OCI-LY1 (cell line): Measurements from ENCODE around the gene TF.

Experiments
- H2AFZ ChIP-seq: fragments of 200-600 bp; sonication (generic), shearing (Covaris generic); 2 replicates; pipeline ENCODE4 v1.6.0; 2014; ENCODE audit warnings: antibody characterized with exemption, mild to moderate bottlenecking, low read length
- H3F3A ChIP-seq: fragments of 200-600 bp; sonication (generic), shearing (Covaris generic); 2 replicates; pipeline ENCODE4 v1.6.0; 2014; ENCODE audit warnings: mild to moderate bottlenecking, antibody characterized with exemption, low read length, moderate library complexity; ENCODE audit not compliant: insufficient read depth
- H3K27ac ChIP-seq: fragments of 200-600 bp; sonication (generic); 2 replicates; pipeline ENCODE4 v1.5.1; 2014; ENCODE audit warnings: low read length, mixed run types, mild to moderate bottlenecking, low read depth; ENCODE audit not compliant: poor library complexity, severe bottlenecking
- H3K27me3 ChIP-seq: fragments of 200-600 bp; sonication (generic); 2 replicates; pipeline ENCODE4 v1.6.0; 2014; ENCODE audit warnings: antibody characterized with exemption, mild to moderate bottlenecking, low read length, moderate library complexity; ENCODE audit not compliant: insufficient read depth
- H3K36me3 ChIP-seq: fragments of 200-600 bp; sonication (generic); 2 replicates; pipeline ENCODE4 v1.6.1; 2014; ENCODE audit warnings: mild to moderate bottlenecking, antibody characterized with exemption, low read length, moderate library complexity, mixed read lengths; ENCODE audit not compliant: insufficient read depth
- H3K4me1 ChIP-seq: fragments of 200-600 bp; sonication (generic); 2 replicates; pipeline ENCODE4 v1.5.1; 2014; ENCODE audit warnings: mild to moderate bottlenecking, low read length, moderate library complexity; ENCODE audit not compliant: insufficient read depth, severe bottlenecking
- H3K4me2 ChIP-seq: fragments of 200-600 bp; sonication (generic), shearing (Covaris generic); 2 replicates; pipeline ENCODE4 v1.6.1; 2014; ENCODE audit warnings: low read length
- H3K4me3 ChIP-seq: fragments of 200-600 bp; sonication (generic); 2 replicates; pipeline ENCODE4 v1.5.1; 2014; ENCODE audit warnings: low read length, low read depth, mild to moderate bottlenecking, mixed read lengths; ENCODE audit not compliant: poor library complexity, severe bottlenecking
- H3K79me2 ChIP-seq: fragments of 200-600 bp; shearing (Covaris generic); 2 replicates; pipeline ENCODE4 v1.6.1; 2016; ENCODE audit warnings: mixed run types, low read length, mixed read lengths; ENCODE audit not compliant: insufficient read depth
- H3K9ac ChIP-seq: fragments of 200-600 bp; sonication (generic), shearing (Covaris generic); 2 replicates; pipeline ENCODE4 v1.6.1; 2014; ENCODE audit warnings: mild to moderate bottlenecking, low read length, mixed read lengths
- H3K9me2 ChIP-seq: fragments of 200-600 bp; sonication (generic), shearing (Covaris generic); 2 replicates; pipeline ENCODE4 v1.6.1; 2014; ENCODE audit warnings: low read depth, mild to moderate bottlenecking, low read length, mixed read lengths
- H3K9me3 ChIP-seq: fragments of 200-600 bp; shearing (Covaris generic); 2 replicates; pipeline ENCODE4 v1.6.1; 2014; ENCODE audit warnings: low read length, mixed read lengths
- H4K20me1 ChIP-seq: fragments of 200-600 bp; sonication (generic), shearing (Covaris generic); 2 replicates; pipeline ENCODE4 v1.6.0; 2016; ENCODE audit warnings: mild to moderate bottlenecking, low read length; ENCODE audit not compliant: insufficient read depth
- CTCF ChIP-seq: fragments of 200-600 bp; sonication (generic), shearing (Covaris generic); IDR thresholded peaks from 2 replicates; pipeline ENCODE4 v1.5.1; 2017; ENCODE audit warnings: mild to moderate bottlenecking, antibody characterized with exemption, low read length, moderate library complexity, mixed read lengths
- EZH2 ChIP-seq: fragments of 200-600 bp; sonication (generic), shearing (Covaris generic); IDR thresholded peaks from 2 replicates; pipeline ENCODE4 v1.8.0; 2017; ENCODE audit warnings: borderline replicate concordance, mixed run types, mild to moderate bottlenecking, antibody characterized with exemption, low read length, moderate library complexity, mixed read lengths

Gene TF

DNA sequence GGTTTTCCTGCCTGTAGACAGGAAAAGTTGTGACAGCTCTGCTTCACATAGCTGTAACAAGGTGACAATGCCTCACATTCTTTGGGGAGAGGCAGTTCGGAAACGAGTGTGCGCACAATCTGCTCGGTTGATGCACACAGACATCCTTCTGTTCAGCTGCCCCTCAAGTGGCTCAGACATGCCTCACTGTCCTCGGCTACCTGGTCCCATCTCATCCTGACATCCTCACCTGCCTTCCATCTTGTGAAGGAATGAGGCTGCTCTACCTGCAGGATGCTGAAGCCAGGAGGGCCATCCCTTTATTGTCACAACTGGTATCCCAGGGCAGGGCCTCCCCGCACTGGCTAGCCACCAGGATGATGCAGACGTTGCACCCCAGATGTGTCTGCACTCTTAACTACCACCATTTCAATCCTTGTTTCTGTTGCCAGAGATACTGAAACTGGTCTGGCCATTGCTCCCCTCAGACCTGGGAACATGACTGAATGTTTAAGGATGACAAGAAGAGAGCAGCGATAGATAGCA, 78.8 kb downstream of the TF start:
- Histone ChIP-seq H3K9me2 (no peaks in the 10 kb centered on the region), H3K36me3 (peaks cover 47% of the 10 kb centered on the region), H3K9ac (no peak overlapping the region), H3K27ac (no peak overlapping the region), H3K27me3 (no peaks in the 10 kb centered on the region), H3K79me2 (no peaks in the 10 kb centered on the region), H3K4me1 (no peaks in the 10 kb centered on the region), H3F3A (no peaks in the 10 kb centered on the region), H4K20me1 (no peaks in the 10 kb centered on the region), H3K4me2 (no peak overlapping the region), H3K4me3 (no peak overlapping the region), H2AFZ (no peak overlapping the region), H3K9me3 (no peaks in the 10 kb centered on the region)
- no peak for TF ChIP-seq EZH2
- TF ChIP-seq CTCF = no peak

GRCh38 chr3:133825969-133826727, 80.0 kb downstream of the TF start:
- H3K4me1 ChIP-seq = no peaks in the 10 kb centered on the region
- peaks cover 35% of the 10 kb centered on the region for H3K36me3 ChIP-seq
- H3K27me3 ChIP-seq = no peaks in the 10 kb centered on the region
- no peaks in the 10 kb centered on the region for H3K79me2 ChIP-seq
- H3K4me2 ChIP-seq = no peak overlapping the region
- H3F3A ChIP-seq = no peaks in the 10 kb centered on the region
- no peaks in the 10 kb centered on the region for H3K9me2 ChIP-seq
- no peak overlapping the region for H3K9ac ChIP-seq
- no peak overlapping the region for H2AFZ ChIP-seq
- no peak for TF ChIP-seq CTCF
- TF ChIP-seq EZH2 = no peak
- no peak overlapping the region for H3K27ac ChIP-seq
- no peak overlapping the region for H3K4me3 ChIP-seq
- no peaks in the 10 kb centered on the region for H3K9me3 ChIP-seq
- H4K20me1 ChIP-seq = no peaks in the 10 kb centered on the region

DNA sequence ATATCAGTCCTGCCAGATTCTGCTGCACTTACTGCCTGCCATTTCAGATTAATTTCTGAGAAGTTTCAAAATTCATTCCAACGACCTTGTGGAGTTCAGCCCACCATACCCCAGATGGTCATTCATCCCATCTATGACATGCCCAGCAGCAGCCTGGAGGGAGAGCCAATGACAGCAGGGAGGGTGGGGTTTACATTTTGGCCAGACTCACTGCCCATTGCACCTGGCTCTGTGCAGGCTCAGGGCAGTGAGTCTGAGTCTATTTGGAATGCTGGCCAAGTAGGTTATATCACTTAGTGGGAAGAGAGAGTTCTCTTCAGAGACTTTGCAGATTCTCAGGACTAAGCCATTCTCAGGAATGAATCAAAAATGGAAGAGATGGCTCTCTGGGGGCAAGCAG, 80.9 kb downstream of the TF start:
- TF ChIP-seq CTCF (no peak), EZH2 (no peak)
- Histone ChIP-seq H3K79me2 (no peaks in the 10 kb centered on the region), H3K27me3 (0 out of 2 replicates have a peak, but pooled peaks cover 9% of the 10 kb centered on the region), H3K4me1 (no peaks in the 10 kb centered on the region), H4K20me1 (no peaks in the 10 kb centered on the region), H3K9me2 (no peaks in the 10 kb centered on the region), H2AFZ (no peak overlapping the region), H3F3A (no peaks in the 10 kb centered on the region), H3K27ac (no peak overlapping the region), H3K4me2 (no peak overlapping the region), H3K4me3 (no peak overlapping the region), H3K9me3 (no peaks in the 10 kb centered on the region), H3K36me3 (peaks cover 26% of the 10 kb centered on the region), H3K9ac (no peak overlapping the region)
